Measurements from ENCODE around the gene CDK4. TPM values are rescaled to one million over a fixed set of nuclear protein-coding genes. Genes with fewer than 3 reads are reported as not detected.
A peak's percentile ranks its signal among the peaks of the same experiment; 100 is the strongest.

The CDK4 gene
- total and polyA plus RNA-seq, 2 of the 13 experiments (the other 11 are each of a cell fraction or from before 2014, with no cell fraction given): 191 to 209 TPM

- peak; percentile 88; the same call in 1 of the 2 replicates for TF ChIP-seq ZNF383 (CRISPR knock-in tag; IDR thresholded peaks at IDR 0.05; ENCODE audit: borderline replicate concordance)
- TF ChIP-seq THYN1 (CRISPR knock-in tag; IDR thresholded peaks at IDR 0.05; ENCODE audit: borderline replicate concordance, low read depth): no peak
- TF ChIP-seq, protein P1, sequence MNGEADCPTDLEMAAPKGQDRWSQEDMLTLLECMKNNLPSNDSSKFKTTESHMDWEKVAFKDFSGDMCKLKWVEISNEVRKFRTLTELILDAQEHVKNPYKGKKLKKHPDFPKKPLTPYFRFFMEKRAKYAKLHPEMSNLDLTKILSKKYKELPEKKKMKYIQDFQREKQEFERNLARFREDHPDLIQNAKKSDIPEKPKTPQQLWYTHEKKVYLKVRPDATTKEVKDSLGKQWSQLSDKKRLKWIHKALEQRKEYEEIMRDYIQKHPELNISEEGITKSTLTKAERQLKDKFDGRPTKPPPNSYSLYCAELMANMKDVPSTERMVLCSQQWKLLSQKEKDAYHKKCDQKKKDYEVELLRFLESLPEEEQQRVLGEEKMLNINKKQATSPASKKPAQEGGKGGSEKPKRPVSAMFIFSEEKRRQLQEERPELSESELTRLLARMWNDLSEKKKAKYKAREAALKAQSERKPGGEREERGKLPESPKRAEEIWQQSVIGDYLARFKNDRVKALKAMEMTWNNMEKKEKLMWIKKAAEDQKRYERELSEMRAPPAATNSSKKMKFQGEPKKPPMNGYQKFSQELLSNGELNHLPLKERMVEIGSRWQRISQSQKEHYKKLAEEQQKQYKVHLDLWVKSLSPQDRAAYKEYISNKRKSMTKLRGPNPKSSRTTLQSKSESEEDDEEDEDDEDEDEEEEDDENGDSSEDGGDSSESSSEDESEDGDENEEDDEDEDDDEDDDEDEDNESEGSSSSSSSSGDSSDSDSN (CRISPR knock-in tag; IDR thresholded peaks at IDR 0.05): no peak; the same call in 1 of the 2 replicates
- peak; percentile 73 for TF ChIP-seq SP5 (CRISPR knock-in tag; IDR thresholded peaks at IDR 0.05; ENCODE audit: borderline replicate concordance, low read depth)
- TF ChIP-seq, protein P2, sequence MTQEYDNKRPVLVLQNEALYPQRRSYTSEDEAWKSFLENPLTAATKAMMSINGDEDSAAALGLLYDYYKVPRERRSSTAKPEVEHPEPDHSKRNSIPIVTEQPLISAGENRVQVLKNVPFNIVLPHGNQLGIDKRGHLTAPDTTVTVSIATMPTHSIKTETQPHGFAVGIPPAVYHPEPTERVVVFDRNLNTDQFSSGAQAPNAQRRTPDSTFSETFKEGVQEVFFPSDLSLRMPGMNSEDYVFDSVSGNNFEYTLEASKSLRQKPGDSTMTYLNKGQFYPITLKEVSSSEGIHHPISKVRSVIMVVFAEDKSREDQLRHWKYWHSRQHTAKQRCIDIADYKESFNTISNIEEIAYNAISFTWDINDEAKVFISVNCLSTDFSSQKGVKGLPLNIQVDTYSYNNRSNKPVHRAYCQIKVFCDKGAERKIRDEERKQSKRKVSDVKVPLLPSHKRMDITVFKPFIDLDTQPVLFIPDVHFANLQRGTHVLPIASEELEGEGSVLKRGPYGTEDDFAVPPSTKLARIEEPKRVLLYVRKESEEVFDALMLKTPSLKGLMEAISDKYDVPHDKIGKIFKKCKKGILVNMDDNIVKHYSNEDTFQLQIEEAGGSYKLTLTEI (CRISPR knock-in tag; conservative IDR thresholded peaks at IDR 0.05): no peak
- peak; percentile 76; the same call in 1 of the 2 replicates for TF ChIP-seq NKX3-1 (CRISPR knock-in tag; IDR thresholded peaks at IDR 0.05)
- no peak for TF ChIP-seq ZNF10 (CRISPR knock-in tag; IDR thresholded peaks at IDR 0.05; ENCODE audit: borderline replicate concordance, low read depth)
- TF ChIP-seq ZNF235 (CRISPR knock-in tag; IDR thresholded peaks at IDR 0.05; ENCODE audit: borderline replicate concordance): peak; percentile 90
- no peak for TF ChIP-seq FOXP1 (IDR thresholded peaks at IDR 0.05)
- no peak for TF ChIP-seq FOXP1 (CRISPR knock-in tag; IDR thresholded peaks at IDR 0.05)
- TF ChIP-seq, protein P3, sequence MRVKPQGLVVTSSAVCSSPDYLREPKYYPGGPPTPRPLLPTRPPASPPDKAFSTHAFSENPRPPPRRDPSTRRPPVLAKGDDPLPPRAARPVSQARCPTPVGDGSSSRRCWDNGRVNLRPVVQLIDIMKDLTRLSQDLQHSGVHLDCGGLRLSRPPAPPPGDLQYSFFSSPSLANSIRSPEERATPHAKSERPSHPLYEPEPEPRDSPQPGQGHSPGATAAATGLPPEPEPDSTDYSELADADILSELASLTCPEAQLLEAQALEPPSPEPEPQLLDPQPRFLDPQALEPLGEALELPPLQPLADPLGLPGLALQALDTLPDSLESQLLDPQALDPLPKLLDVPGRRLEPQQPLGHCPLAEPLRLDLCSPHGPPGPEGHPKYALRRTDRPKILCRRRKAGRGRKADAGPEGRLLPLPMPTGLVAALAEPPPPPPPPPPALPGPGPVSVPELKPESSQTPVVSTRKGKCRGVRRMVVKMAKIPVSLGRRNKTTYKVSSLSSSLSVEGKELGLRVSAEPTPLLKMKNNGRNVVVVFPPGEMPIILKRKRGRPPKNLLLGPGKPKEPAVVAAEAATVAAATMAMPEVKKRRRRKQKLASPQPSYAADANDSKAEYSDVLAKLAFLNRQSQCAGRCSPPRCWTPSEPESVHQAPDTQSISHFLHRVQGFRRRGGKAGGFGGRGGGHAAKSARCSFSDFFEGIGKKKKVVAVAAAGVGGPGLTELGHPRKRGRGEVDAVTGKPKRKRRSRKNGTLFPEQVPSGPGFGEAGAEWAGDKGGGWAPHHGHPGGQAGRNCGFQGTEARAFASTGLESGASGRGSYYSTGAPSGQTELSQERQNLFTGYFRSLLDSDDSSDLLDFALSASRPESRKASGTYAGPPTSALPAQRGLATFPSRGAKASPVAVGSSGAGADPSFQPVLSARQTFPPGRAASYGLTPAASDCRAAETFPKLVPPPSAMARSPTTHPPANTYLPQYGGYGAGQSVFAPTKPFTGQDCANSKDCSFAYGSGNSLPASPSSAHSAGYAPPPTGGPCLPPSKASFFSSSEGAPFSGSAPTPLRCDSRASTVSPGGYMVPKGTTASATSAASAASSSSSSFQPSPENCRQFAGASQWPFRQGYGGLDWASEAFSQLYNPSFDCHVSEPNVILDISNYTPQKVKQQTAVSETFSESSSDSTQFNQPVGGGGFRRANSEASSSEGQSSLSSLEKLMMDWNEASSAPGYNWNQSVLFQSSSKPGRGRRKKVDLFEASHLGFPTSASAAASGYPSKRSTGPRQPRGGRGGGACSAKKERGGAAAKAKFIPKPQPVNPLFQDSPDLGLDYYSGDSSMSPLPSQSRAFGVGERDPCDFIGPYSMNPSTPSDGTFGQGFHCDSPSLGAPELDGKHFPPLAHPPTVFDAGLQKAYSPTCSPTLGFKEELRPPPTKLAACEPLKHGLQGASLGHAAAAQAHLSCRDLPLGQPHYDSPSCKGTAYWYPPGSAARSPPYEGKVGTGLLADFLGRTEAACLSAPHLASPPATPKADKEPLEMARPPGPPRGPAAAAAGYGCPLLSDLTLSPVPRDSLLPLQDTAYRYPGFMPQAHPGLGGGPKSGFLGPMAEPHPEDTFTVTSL (CRISPR knock-in tag; IDR thresholded peaks at IDR 0.05; ENCODE audit: borderline replicate concordance): peak; percentile 22; the same call in 1 of the 2 replicates
- TF ChIP-seq, protein P4, sequence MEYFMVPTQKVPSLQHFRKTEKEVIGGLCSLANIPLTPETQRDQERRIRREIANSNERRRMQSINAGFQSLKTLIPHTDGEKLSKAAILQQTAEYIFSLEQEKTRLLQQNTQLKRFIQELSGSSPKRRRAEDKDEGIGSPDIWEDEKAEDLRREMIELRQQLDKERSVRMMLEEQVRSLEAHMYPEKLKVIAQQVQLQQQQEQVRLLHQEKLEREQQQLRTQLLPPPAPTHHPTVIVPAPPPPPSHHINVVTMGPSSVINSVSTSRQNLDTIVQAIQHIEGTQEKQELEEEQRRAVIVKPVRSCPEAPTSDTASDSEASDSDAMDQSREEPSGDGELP (IDR thresholded peaks at IDR 0.05; ENCODE audit: borderline replicate concordance, low read depth): peak; percentile 87; the same call in 1 of the 2 replicates
- peak; percentile 65; the same call in 1 of the 2 replicates for TF ChIP-seq ZNF780A (CRISPR knock-in tag; IDR thresholded peaks at IDR 0.05)
- no peak for TF ChIP-seq ZNF432 (CRISPR knock-in tag; IDR thresholded peaks at IDR 0.05; ENCODE audit: borderline replicate concordance)
- TF ChIP-seq ZNF660 (CRISPR knock-in tag; IDR thresholded peaks at IDR 0.05; ENCODE audit: borderline replicate concordance, low read depth): no peak
- TF ChIP-seq MAFK (conservative IDR thresholded peaks at IDR 0.05 in 1 of 2, IDR thresholded peaks at IDR 0.05 in 1 of 2; ENCODE audit: low read length in 2 of 2): no peak
- no peak for TF ChIP-seq BRD4 (CRISPR knock-in tag; IDR thresholded peaks at IDR 0.05)
- TF ChIP-seq, protein P5, sequence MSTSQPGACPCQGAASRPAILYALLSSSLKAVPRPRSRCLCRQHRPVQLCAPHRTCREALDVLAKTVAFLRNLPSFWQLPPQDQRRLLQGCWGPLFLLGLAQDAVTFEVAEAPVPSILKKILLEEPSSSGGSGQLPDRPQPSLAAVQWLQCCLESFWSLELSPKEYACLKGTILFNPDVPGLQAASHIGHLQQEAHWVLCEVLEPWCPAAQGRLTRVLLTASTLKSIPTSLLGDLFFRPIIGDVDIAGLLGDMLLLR (CRISPR knock-in tag; IDR thresholded peaks at IDR 0.05): peak; percentile 98; the same call in 1 of the 2 replicates
Measured at GRCh38 chr12:57771873-57772428, 19.8 kb upstream of the CDK4 start, which contains the start of gene METTL1 (continued).
